ENCODE results near the gene GIGYF2. TPM values are rescaled to one million over a fixed set of nuclear protein-coding genes. Genes with fewer than 3 reads are reported as not detected.

The GIGYF2 gene
- total and polyA plus RNA-seq, 4 donors: 10.6 to 50.5 (median 26.7) TPM

GRCh38 chr2:232854082-232854481 lies 157.0 kb downstream of the GIGYF2 start:
- Histone ChIP-seq H3K4me1 (ENCODE audit: control insufficient read depth in 4 of 4, insufficient read depth in 4 of 4, low read length in 3 of 4) (peaks cover 4 to 48% (median 35%) of the 10 kb centered on the region in 4 donors), H3K9me3 (ENCODE audit: control insufficient read depth in 4 of 4, low read length in 3 of 4) (no peaks in the 10 kb centered on the region), H3K9ac (ENCODE audit: low read depth in 1 of 2, low read length in 2 of 2) (no peak overlapping the region), H3K27ac (ENCODE audit: low read depth in 1 of 2, low read length in 2 of 2) (peak overlapping the region; percentile 27 to 45), H3K4me3 (ENCODE audit: low read depth in 1 of 3, low read length in 3 of 3) (no peak overlapping the region), H3K27me3 (ENCODE audit: control insufficient read depth in 4 of 4, insufficient read depth in 4 of 4, low read length in 3 of 4) (no peaks in the 10 kb centered on the region), H3K36me3 (ENCODE audit: control insufficient read depth in 4 of 4, insufficient read depth in 3 of 4, low read depth in 1 of 4, low read length in 3 of 4) (peaks cover 3 to 24% (median 19%) of the 10 kb centered on the region in 4 donors)
- no peak for DNase-seq (ENCODE audit: low spot score)
- WGBS: 57% methylated on average over 7 of the region's 7 CpGs
- TF ChIP-seq NR2F2 (IDR thresholded peaks at IDR 0.05) (no peak), MAX (IDR thresholded peaks at IDR 0.05) (no peak), SP1 (IDR thresholded peaks at IDR 0.05) (no peak), CTCF (IDR thresholded peaks at IDR 0.05; ENCODE audit: low read depth, low read length, missing input control) (no peak), EGR1 (IDR thresholded peaks at IDR 0.05; ENCODE audit: low read depth in 2 of 2) (no peak), FOXA2 (IDR thresholded peaks at IDR 0.05) (no peak), YY1 (IDR thresholded peaks at IDR 0.05) (no peak), FOXA1 (IDR thresholded peaks at IDR 0.05) (no peak), GABPA (IDR thresholded peaks at IDR 0.05 in 1 of 2, conservative IDR thresholded peaks at IDR 0.05 in 1 of 2) (no peak), TAF1 (conservative IDR thresholded peaks at IDR 0.05) (no peak), RAD21 (IDR thresholded peaks at IDR 0.05) (no peak)

- Histone ChIP-seq H3K27me3 (ENCODE audit: control insufficient read depth in 4 of 4, insufficient read depth in 4 of 4, low read length in 3 of 4) (no peaks in the 10 kb centered on the region), H3K9ac (ENCODE audit: low read depth in 1 of 2, low read length in 2 of 2) (peak overlapping the region; percentile 8 to 83), H3K4me3 (ENCODE audit: low read depth in 1 of 3, low read length in 3 of 3) (peak overlapping the region in 2 of 3 donors; percentile 4 to 21), H3K9me3 (ENCODE audit: control insufficient read depth in 4 of 4, low read length in 3 of 4) (no peaks in the 10 kb centered on the region), H3K27ac (ENCODE audit: low read depth in 1 of 2, low read length in 2 of 2) (peak overlapping the region; percentile 81 to 90), H3K4me1 (ENCODE audit: control insufficient read depth in 4 of 4, insufficient read depth in 4 of 4, low read length in 3 of 4) (peaks cover 8 to 66% (median 48%) of the 10 kb centered on the region in 4 donors), H3K36me3 (ENCODE audit: control insufficient read depth in 4 of 4, insufficient read depth in 3 of 4, low read depth in 1 of 4, low read length in 3 of 4) (no peaks in the 10 kb centered on the region)
- WGBS: 26% methylated on average over 4 of the region's 4 CpGs
- DNase-seq (ENCODE audit: low spot score): peak; percentile 60
- TF ChIP-seq MAX (IDR thresholded peaks at IDR 0.05) (peak; percentile 75), HNF4G (IDR thresholded peaks at IDR 0.05) (peak; percentile 69), FOXA2 (IDR thresholded peaks at IDR 0.05) (peak; percentile 69), YY1 (IDR thresholded peaks at IDR 0.05) (peak; percentile 82), GABPA (IDR thresholded peaks at IDR 0.05 in 1 of 2, conservative IDR thresholded peaks at IDR 0.05 in 1 of 2) (no peak), EGR1 (IDR thresholded peaks at IDR 0.05; ENCODE audit: low read depth in 2 of 2) (peak in 1 of 2 donors; percentile 50), NR2F2 (IDR thresholded peaks at IDR 0.05) (no peak), TAF1 (conservative IDR thresholded peaks at IDR 0.05) (peak; percentile 24), RXRA (IDR thresholded peaks at IDR 0.05) (peak; percentile 90), CTCF (IDR thresholded peaks at IDR 0.05; ENCODE audit: low read depth, low read length, missing input control) (no peak), JUND (IDR thresholded peaks at IDR 0.05) (peak; percentile 72 to 90), RAD21 (IDR thresholded peaks at IDR 0.05) (peak; percentile 49 to 55), ATF3 (IDR thresholded peaks at IDR 0.05) (peak; percentile 93), FOXA1 (IDR thresholded peaks at IDR 0.05) (no peak), REST (IDR thresholded peaks at IDR 0.05) (peak; percentile 87), ZBTB33 (IDR thresholded peaks at IDR 0.05) (peak; percentile 81), SP1 (IDR thresholded peaks at IDR 0.05) (peak; percentile 93), HNF4A (conservative IDR thresholded peaks at IDR 0.05) (peak; percentile 91 to 94)
These were observed 160.0 kb downstream of the GIGYF2 start for GRCh38 chr2:232857158-232857563.
